Endometrial microvascular endothelial cells (primary cell): ENCODE measurements around the gene OR1J2. TPM values are rescaled to one million over a fixed set of nuclear protein-coding genes. Genes with fewer than 3 reads are reported as not detected.
"Not testable (repeated sequence)": the region's sequence is repeated elsewhere in the genome, so short reads cannot be mapped to it uniquely, and the experiment has no call there.

Source experiments
- in situ Hi-C: cut with HindIII; loops from 2 replicates; pipeline ENCODE4 v1.10.0; 2017; ENCODE audit warnings: low sequenced_read_pairs, low pct_unique_long_range_greater_than_20kb; ENCODE audit errors: inconsistent ontology term
- total RNA-seq: library from RNA; depleted of rRNA; stranded (reverse); fragments of >200 nt; gene quantifications from one replicate; pipeline ENCODE4 v1.2.3, GENCODE V29; 2015; ENCODE audit errors: inconsistent ontology term

Gene OR1J2
- total RNA-seq, 1 donor from 2014 or later: not detected

DNA sequence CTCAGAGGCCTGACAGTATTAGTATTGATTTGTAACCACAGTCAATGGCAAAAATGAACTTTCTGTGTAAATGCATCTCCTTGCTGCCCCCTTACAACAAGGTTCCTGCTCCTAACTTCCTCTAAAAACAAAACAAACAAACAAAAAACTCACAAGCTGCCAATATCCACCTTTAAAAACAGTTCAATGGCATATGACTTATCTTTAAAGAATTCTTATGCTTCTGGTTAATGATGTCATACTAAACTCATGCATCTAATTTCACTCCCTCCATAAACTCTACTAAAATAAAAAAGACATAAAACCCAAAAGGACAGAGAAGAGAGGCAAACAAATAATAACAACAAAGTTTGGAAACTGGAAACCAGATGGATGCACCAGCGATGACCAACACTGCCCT is 25.5 kb downstream of the OR1J2 start:
- in situ Hi-C loops: no loop called here

DNA sequence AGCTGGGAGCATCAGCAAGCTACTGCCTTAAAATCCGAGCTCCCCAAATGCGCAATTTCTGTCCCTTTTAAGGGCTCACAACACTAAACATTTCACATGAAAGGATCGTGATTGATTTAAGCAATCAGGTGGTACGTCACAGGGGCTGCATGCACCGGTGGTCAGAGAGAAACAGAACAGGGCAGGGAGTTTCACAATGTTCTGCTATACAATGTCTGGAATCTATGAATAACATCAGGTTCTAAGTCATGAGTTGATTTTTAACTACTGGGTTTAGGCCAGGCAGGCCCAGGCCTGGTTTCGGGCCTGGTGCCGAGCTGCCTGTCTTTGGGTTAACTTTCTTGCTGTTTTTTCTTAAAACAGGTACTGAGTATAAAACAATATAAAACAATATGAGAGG is 26.5 kb downstream of the OR1J2 start:
- in situ Hi-C loops: not testable (repeated sequence)

DNA sequence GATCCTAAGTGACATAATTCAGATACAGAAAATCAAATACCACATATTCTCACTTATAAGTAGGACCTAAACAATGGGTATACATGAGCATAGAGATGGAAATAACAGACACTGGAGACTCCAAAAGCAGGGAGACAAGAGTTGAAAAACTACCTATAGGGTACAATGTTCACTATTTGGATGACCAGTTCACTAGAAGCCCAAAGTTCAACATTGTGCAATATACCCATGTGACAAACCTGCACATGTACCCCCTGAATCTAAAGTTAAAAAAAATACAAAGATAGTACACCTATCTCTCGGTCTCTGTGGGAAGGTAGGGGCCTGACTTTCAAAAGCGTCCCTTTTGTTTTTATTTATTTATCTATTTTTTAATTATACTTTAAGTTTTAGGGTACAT is 28.2 kb downstream of the OR1J2 start:
- in situ Hi-C loops: no loop called here

DNA sequence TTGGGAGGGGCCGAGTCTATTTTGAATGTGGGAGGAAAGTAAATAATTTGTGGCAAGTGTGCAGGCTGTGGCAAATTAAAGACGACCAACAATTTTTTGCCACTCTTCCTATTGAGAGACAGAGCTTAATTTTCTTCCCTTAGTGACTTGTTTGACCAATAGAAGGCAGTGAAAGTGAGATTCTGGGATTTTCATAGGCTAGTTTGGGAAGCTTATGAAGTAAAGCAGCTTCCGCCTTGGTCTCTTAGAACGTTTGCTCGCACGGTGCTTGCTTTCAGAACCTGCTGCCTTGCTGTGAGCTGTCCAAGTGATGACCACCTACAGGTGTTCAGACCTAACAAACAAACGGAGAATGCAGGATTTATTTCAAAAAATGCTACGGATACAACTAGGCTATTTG is 35.6 kb downstream of the OR1J2 start:
- in situ Hi-C loops: no loop called here

DNA sequence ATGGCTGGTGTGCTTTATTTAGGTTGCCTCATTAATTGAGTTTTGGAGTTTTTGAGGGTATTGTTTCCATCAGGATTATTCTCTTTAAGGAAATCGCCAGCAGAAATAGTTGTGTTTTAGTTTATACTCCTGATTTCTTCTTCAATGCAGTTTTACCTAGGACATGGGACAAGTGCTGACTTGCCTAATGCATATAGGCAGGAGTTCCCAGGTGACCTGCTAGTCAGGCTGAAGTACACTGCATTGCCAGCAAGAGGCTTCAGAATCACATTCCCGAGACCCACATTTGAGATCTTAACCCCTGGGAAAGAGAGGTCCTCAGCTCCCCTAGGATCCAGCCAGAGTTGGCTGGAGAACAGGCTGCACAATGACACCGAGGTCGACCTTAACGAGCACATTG is 40.8 kb downstream of the OR1J2 start:
- in situ Hi-C loops: no loop called here

DNA sequence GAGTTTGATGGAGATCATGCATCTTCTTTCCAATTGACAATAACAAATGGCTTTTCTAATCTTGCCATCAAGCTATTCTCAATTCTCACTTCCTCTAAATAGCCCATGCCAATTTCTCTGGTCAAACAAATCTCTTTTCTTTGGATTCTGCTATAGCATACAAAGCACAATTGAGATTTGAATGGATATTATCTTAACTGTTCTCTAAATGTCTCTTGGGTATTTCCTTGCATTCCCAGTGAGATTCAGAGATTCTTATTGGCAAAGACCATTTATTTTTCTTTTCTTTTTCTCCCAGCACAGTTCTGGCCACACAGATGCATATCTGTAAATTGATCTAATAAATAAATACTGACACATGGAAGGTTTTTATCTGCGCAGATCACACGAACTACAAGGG is 42.2 kb downstream of the OR1J2 start, which contains the start of gene OR1N2:
Gene OR1N2 (plus strand): TSS at position 301 of the 400 bp plus-strand sequence. CDS start 100 bp downstream, outside the sequence.
- in situ Hi-C loops: no loop called here

Other genes with a start within 250 kb of the OR1J2 start
- gene RBM18, start 246.0 kb upstream of the OR1J2 start, total RNA-seq: 18.7 TPM
- 51.4 TPM for gene MRRF, start 245.9 kb upstream of the OR1J2 start, total RNA-seq
- gene PTGS1, start 139.8 kb upstream of the OR1J2 start, total RNA-seq: 1.0 TPM
- gene OR1J1, start 32.9 kb upstream of the OR1J2 start, total RNA-seq: not detected
- gene OR1J4, start 8.3 kb downstream of the OR1J2 start, total RNA-seq: not detected
- gene OR1N1, start 16.5 kb downstream of the OR1J2 start, total RNA-seq: not detected
- not detected for gene OR1N2, start 42.3 kb downstream of the OR1J2 start, total RNA-seq
- gene OR1L8, start 72.6 kb downstream of the OR1J2 start, total RNA-seq: not detected
- gene OR1Q1, start 103.9 kb downstream of the OR1J2 start, total RNA-seq: not detected
- gene OR1B1, start 146.8 kb downstream of the OR1J2 start, total RNA-seq: not detected
- not detected for gene OR1L1, start 150.9 kb downstream of the OR1J2 start, total RNA-seq
- not detected for gene OR1L3, start 164.3 kb downstream of the OR1J2 start, total RNA-seq
- not detected for gene OR1L4, start 213.2 kb downstream of the OR1J2 start, total RNA-seq
- gene OR1L6, start 231.5 kb downstream of the OR1J2 start, total RNA-seq: not detected